ENCODE results near the gene CEMIP2.

The CEMIP2 gene

DNA sequence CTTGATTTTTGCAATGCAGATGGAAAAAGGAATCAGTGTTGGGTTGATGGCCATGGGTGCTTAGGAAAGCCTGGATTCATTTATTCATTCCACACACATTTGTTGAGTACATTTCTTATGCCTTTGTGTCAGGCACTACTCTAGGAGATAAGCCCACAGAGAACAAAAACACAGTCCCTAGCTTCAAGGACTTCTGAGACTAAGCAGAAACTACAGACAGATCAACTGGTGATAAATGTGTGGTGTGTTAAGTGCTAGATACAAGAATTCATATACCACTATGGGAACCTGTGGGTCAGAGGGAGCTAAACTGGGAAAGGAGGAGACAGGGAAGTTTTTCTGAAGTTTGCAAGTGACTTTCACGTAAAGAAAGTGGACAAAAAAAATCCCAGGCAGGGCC is 119.9 kb downstream of the CEMIP2 start:
- WGBS (ENCODE audit: extremely low coverage, insufficient coverage, insufficient read length): no CpG with 5 or more reads among the region's 1 CpG

DNA sequence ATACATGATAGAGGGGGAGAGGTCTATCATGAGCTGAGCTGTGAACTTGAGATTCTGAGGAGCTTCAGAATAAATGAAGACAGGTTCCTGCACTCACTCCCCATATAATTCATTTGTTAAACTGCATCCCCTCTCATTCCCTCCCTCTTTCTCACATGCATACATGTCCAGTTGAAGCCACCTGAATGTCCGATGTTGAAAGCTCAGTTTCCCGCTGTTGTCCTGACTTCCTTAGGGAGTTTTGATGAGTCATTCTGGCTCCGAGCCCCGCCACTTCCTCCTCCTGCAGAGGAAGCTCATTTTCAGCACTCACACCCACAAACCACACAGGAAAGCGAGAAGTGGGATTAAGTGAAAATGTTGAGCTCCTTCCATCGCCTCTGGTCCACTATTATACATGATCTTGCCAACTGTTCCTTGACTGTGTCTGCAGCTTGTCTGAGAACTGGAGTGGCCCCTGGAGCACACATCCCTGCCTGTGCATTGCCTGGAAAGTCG is 121.2 kb downstream of the CEMIP2 start:
- H2BK12ac ChIP-seq (ENCODE audit: low read length): peak overlapping the region; percentile 15
- no CpG with 5 or more reads among the region's 7 CpGs for WGBS (ENCODE audit: extremely low coverage, insufficient coverage, insufficient read length)
- H4K12ac ChIP-seq (ENCODE audit: low read depth, low read length): no peak overlapping the region
- H3K27ac ChIP-seq (ENCODE audit: low read depth, low read length): no peak overlapping the region
- H4K8ac ChIP-seq (ENCODE audit: low read depth, low read length): peak overlapping the region; percentile 72
- peak overlapping the region; percentile 61 for H2BK120ac ChIP-seq (ENCODE audit: insufficient read depth, low read length, poor library complexity)
- no peaks in the 10 kb centered on the region for H3K36me3 ChIP-seq (ENCODE audit: control insufficient read depth in 1 of 2, insufficient read depth in 2 of 2, low read length in 2 of 2)
- peak in 1 of 2 donors; percentile 28 for DNase-seq
- no peaks in the 10 kb centered on the region for H3K79me2 ChIP-seq (ENCODE audit: control insufficient read depth, insufficient read depth, low read length, poor library complexity)
- peak overlapping the region; percentile 56 for H2AFZ ChIP-seq (ENCODE audit: insufficient read depth, low read length, poor library complexity)
- H3K4ac ChIP-seq (ENCODE audit: low read depth, low read length): no peak overlapping the region
- H3K9me3 ChIP-seq (ENCODE audit: insufficient read depth, low read depth, low read length): no peaks in the 10 kb centered on the region
- no peak overlapping the region for H4K91ac ChIP-seq (ENCODE audit: low read depth, low read length)
- no peak overlapping the region for H3K9ac ChIP-seq (ENCODE audit: low read length)
- peaks cover 8% of the 10 kb centered on the region for H3K79me1 ChIP-seq (ENCODE audit: low read length)
- H3K14ac ChIP-seq (ENCODE audit: low read length): no peak overlapping the region
- no peaks in the 10 kb centered on the region for H3K27me3 ChIP-seq (ENCODE audit: insufficient read depth, low read length)
- H3K23ac ChIP-seq (ENCODE audit: low read length): no peak overlapping the region
- H2AK5ac ChIP-seq (ENCODE audit: low read length): no peak overlapping the region
- H3K4me1 ChIP-seq (ENCODE audit: control insufficient read depth in 1 of 2, insufficient read depth in 2 of 2, low read length in 2 of 2): peaks cover 8% of the 10 kb centered on the region in 2 experiments
- no peak overlapping the region for H3K4me2 ChIP-seq (ENCODE audit: low read length)
- H3K4me3 ChIP-seq (ENCODE audit: low read depth, low read length): no peak overlapping the region
- H3K18ac ChIP-seq (ENCODE audit: low read length): peak overlapping the region; percentile 68
- H2BK5ac ChIP-seq (ENCODE audit: low read depth, low read length, poor library complexity): peak overlapping the region; percentile 9

More for the DNA sequence above, 119.9 kb downstream of the CEMIP2 start:
- H3K79me1 ChIP-seq (ENCODE audit: low read length): peaks cover 8% of the 10 kb centered on the region
- no peak overlapping the region for H3K9ac ChIP-seq (ENCODE audit: low read length)
- no peak overlapping the region for H2AK5ac ChIP-seq (ENCODE audit: low read length)
- H3K14ac ChIP-seq (ENCODE audit: low read length): no peak overlapping the region
- H2BK5ac ChIP-seq (ENCODE audit: low read depth, low read length, poor library complexity): no peak overlapping the region
- no peak overlapping the region for H4K91ac ChIP-seq (ENCODE audit: low read depth, low read length)
- H3K36me3 ChIP-seq (ENCODE audit: control insufficient read depth in 1 of 2, insufficient read depth in 2 of 2, low read length in 2 of 2): no peaks in the 10 kb centered on the region
- H4K12ac ChIP-seq (ENCODE audit: low read depth, low read length): no peak overlapping the region
- H3K27me3 ChIP-seq (ENCODE audit: insufficient read depth, low read length): no peaks in the 10 kb centered on the region
- no peak overlapping the region for H2BK120ac ChIP-seq (ENCODE audit: insufficient read depth, low read length, poor library complexity)
- H3K4me2 ChIP-seq (ENCODE audit: low read length): no peak overlapping the region
- no peak overlapping the region for H3K4me3 ChIP-seq (ENCODE audit: low read depth, low read length)
- H3K4ac ChIP-seq (ENCODE audit: low read depth, low read length): no peak overlapping the region
- no peak overlapping the region for H3K18ac ChIP-seq (ENCODE audit: low read length)
- no peak overlapping the region for H2BK12ac ChIP-seq (ENCODE audit: low read length)
- no peaks in the 10 kb centered on the region for H3K9me3 ChIP-seq (ENCODE audit: insufficient read depth, low read depth, low read length)
- H3K23ac ChIP-seq (ENCODE audit: low read length): no peak overlapping the region
- H3K4me1 ChIP-seq (ENCODE audit: control insufficient read depth in 1 of 2, insufficient read depth in 2 of 2, low read length in 2 of 2): peaks cover 8% of the 10 kb centered on the region in 2 experiments
- H2AFZ ChIP-seq (ENCODE audit: insufficient read depth, low read length, poor library complexity): no peak overlapping the region
- H4K8ac ChIP-seq (ENCODE audit: low read depth, low read length): no peak overlapping the region
- H3K79me2 ChIP-seq (ENCODE audit: control insufficient read depth, insufficient read depth, low read length, poor library complexity): no peaks in the 10 kb centered on the region
- peak overlapping the region; percentile 48 for H3K27ac ChIP-seq (ENCODE audit: low read depth, low read length)
- DNase-seq: no peak

DNA sequence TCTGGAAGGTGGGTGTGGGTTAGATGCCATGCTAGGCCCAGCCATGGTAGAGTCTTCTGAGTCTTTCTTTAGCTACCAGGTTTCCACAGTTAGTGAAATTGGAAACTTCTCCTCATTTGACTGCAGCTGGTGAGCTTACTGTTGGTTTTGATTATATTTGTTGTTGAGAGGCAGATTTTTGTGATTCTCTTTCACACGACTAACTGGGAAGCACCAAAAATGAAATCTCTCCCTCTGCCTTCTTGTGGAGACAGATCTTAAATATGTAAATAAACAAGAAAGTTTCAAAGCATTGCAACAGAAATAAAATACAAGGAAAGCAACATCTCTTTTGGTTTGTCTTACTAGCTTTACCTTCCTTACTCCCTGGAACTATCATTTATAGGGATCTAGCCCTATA is 122.2 kb downstream of the CEMIP2 start:
- Histone ChIP-seq H2AK5ac (ENCODE audit: low read length) (no peak overlapping the region), H3K4me3 (ENCODE audit: low read depth, low read length) (no peak overlapping the region), H3K18ac (ENCODE audit: low read length) (no peak overlapping the region), H3K27me3 (ENCODE audit: insufficient read depth, low read length) (no peaks in the 10 kb centered on the region), H3K14ac (ENCODE audit: low read length) (no peak overlapping the region), H4K91ac (ENCODE audit: low read depth, low read length) (no peak overlapping the region), H3K79me1 (ENCODE audit: low read length) (peaks cover 8% of the 10 kb centered on the region), H2AFZ (ENCODE audit: insufficient read depth, low read length, poor library complexity) (no peak overlapping the region), H4K12ac (ENCODE audit: low read depth, low read length) (no peak overlapping the region), H3K36me3 (ENCODE audit: control insufficient read depth in 1 of 2, insufficient read depth in 2 of 2, low read length in 2 of 2) (no peaks in the 10 kb centered on the region), H4K8ac (ENCODE audit: low read depth, low read length) (no peak overlapping the region), H3K4ac (ENCODE audit: low read depth, low read length) (no peak overlapping the region), H3K4me1 (ENCODE audit: control insufficient read depth in 1 of 2, insufficient read depth in 2 of 2, low read length in 2 of 2) (peaks cover 8% of the 10 kb centered on the region in 2 experiments), H3K23ac (ENCODE audit: low read length) (no peak overlapping the region), H3K79me2 (ENCODE audit: control insufficient read depth, insufficient read depth, low read length, poor library complexity) (no peaks in the 10 kb centered on the region), H3K9me3 (ENCODE audit: insufficient read depth, low read depth, low read length) (no peaks in the 10 kb centered on the region), H2BK12ac (ENCODE audit: low read length) (peak overlapping the region; percentile 83), H3K4me2 (ENCODE audit: low read length) (peak overlapping the region; percentile 20), H2BK5ac (ENCODE audit: low read depth, low read length, poor library complexity) (no peak overlapping the region), H2BK120ac (ENCODE audit: insufficient read depth, low read length, poor library complexity) (no peak overlapping the region), H3K27ac (ENCODE audit: low read depth, low read length) (no peak overlapping the region), H3K9ac (ENCODE audit: low read length) (no peak overlapping the region)
- WGBS (ENCODE audit: extremely low coverage, insufficient coverage, insufficient read length): no CpG with 5 or more reads among the region's 1 CpG
- no peak for DNase-seq

DNA sequence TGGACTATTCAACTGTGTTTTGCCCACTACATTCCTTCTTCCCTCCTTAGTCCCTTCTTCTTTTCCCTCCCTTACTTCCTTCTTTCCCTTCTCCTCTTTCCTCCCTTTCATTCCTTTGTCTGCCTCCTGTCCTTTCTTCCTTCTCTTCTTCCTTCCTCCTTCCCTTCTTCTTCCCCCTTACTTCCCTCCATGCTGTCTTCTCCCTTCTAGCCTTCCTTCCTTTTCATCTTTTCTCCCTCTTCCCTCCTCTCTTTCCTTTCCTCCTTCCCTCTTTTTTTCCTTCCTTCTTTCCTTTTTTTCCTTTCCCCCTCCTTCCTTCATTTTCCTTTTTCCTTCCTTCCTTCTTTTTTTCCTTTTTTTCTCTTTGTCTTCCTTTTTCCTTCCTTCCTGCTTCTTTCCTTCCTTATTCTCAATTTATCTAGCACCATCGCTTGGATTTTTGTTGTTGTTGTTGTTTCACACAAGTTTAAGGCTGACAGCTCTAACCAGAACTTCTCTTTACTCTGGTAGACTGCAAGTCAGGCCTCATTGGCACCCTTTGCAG is 123.4 kb downstream of the CEMIP2 start:
- no peak for DNase-seq
- Histone ChIP-seq H3K23ac (ENCODE audit: low read length) (no peak overlapping the region), H2BK120ac (ENCODE audit: insufficient read depth, low read length, poor library complexity) (peak overlapping the region; percentile 10), H2AK5ac (ENCODE audit: low read length) (no peak overlapping the region), H2BK12ac (ENCODE audit: low read length) (no peak overlapping the region), H3K4me3 (ENCODE audit: low read depth, low read length) (no peak overlapping the region), H4K91ac (ENCODE audit: low read depth, low read length) (no peak overlapping the region), H2AFZ (ENCODE audit: insufficient read depth, low read length, poor library complexity) (no peak overlapping the region), H3K79me1 (ENCODE audit: low read length) (peaks cover 5% of the 10 kb centered on the region), H3K79me2 (ENCODE audit: control insufficient read depth, insufficient read depth, low read length, poor library complexity) (no peaks in the 10 kb centered on the region), H3K9me3 (ENCODE audit: insufficient read depth, low read depth, low read length) (no peaks in the 10 kb centered on the region), H3K27me3 (ENCODE audit: insufficient read depth, low read length) (no peaks in the 10 kb centered on the region), H3K27ac (ENCODE audit: low read depth, low read length) (no peak overlapping the region), H3K18ac (ENCODE audit: low read length) (no peak overlapping the region), H3K14ac (ENCODE audit: low read length) (no peak overlapping the region), H4K12ac (ENCODE audit: low read depth, low read length) (no peak overlapping the region), H3K4me2 (ENCODE audit: low read length) (no peak overlapping the region), H2BK5ac (ENCODE audit: low read depth, low read length, poor library complexity) (no peak overlapping the region), H3K9ac (ENCODE audit: low read length) (no peak overlapping the region), H4K8ac (ENCODE audit: low read depth, low read length) (no peak overlapping the region), H3K36me3 (ENCODE audit: control insufficient read depth in 1 of 2, insufficient read depth in 2 of 2, low read length in 2 of 2) (no peaks in the 10 kb centered on the region), H3K4me1 (ENCODE audit: control insufficient read depth in 1 of 2, insufficient read depth in 2 of 2, low read length in 2 of 2) (peaks cover 8% of the 10 kb centered on the region in 2 experiments), H3K4ac (ENCODE audit: low read depth, low read length) (no peak overlapping the region)
- no CpG with 5 or more reads among the region's 1 CpG for WGBS (ENCODE audit: extremely low coverage, insufficient coverage, insufficient read length)

Data from trophoblast cell (in vitro differentiated cells and primary cell).